C4-2B (cell line): ENCODE results near the gene RAB31.

Source experiments
- ZFX ChIP-seq: fragments of 450-650 bp; IDR thresholded peaks from 2 replicates; pipeline ENCODE4 v1.6.1; 2017
- TF ChIP-seq, protein P1 (sequence below): fragments of 450-650 bp; conservative IDR thresholded peaks from 2 replicates; pipeline ENCODE4 v1.5.1; 2017; ENCODE audit warnings: mild to moderate bottlenecking

DNA sequence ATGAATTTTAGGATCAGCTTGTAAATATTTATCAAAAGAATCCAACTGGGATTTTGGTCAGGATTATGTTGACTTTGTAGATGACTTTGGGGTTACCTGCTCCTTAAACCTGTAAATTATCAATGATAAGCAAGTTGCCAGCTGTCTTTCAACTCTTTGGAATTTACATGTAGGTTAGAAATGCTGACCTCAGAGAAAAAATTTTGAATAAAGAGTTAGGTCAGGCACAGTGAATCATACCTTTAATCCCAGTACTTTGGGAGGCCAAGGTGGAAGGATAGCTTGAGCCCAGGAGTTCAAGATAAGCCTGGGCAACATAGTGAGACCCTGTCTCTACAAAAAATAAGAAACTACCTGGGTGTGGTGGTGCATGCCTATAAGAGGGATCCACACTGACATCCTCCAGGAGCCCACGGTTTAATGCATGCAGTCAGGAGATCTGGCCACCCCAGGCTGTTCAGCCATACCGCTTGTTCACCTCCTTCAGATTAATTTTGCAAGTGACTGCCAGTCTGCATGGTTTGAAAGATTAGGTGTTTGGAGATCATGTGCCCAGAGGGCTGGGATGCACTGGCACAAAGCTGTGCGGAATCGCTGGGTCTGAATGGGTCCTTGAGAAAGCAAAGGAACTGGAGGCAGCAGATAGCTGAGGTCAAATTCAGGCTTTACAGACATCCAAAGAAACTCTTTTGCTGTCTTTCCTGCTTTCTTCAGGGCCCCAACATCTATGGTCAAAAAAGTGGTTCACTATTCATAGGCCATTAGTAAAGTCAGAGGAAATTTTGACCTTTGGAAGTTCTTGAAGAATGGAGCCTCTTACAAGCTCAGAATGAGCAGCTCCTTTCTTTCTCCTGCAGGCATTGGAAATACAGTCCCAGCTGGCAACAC is 94.3 kb downstream of the RAB31 start:
- TF ChIP-seq, protein P1, sequence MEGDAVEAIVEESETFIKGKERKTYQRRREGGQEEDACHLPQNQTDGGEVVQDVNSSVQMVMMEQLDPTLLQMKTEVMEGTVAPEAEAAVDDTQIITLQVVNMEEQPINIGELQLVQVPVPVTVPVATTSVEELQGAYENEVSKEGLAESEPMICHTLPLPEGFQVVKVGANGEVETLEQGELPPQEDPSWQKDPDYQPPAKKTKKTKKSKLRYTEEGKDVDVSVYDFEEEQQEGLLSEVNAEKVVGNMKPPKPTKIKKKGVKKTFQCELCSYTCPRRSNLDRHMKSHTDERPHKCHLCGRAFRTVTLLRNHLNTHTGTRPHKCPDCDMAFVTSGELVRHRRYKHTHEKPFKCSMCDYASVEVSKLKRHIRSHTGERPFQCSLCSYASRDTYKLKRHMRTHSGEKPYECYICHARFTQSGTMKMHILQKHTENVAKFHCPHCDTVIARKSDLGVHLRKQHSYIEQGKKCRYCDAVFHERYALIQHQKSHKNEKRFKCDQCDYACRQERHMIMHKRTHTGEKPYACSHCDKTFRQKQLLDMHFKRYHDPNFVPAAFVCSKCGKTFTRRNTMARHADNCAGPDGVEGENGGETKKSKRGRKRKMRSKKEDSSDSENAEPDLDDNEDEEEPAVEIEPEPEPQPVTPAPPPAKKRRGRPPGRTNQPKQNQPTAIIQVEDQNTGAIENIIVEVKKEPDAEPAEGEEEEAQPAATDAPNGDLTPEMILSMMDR, result no peak
- TF ChIP-seq ZFX, result no peak
